CD4-positive, alpha-beta memory T cell (primary cell): ENCODE measurements around the gene HELZ. TPM values are rescaled to one million over a fixed set of nuclear protein-coding genes. Genes with fewer than 3 reads are reported as not detected.

Source experiments
- CTCF ChIA-PET: fragments of 350-600 bp; sonication (Branson Sonifier 250); formaldehyde crosslinking; loops from one replicate; lab custom pipeline; 2021; ENCODE audit warnings: inconsistent platforms; ENCODE audit not compliant: partially characterized antibody; lab: Charles Lee
- POLR2A ChIA-PET: fragments of 350-600 bp; sonication (Branson Sonifier 250); formaldehyde crosslinking; loops from one replicate; lab custom pipeline; 2021; ENCODE audit not compliant: partially characterized antibody; lab: Charles Lee
- DNase-seq, 5 donors: peaks; one replicate each; pipeline versions ENCODE4 v3.0.0 to v3.0.0-alpha.2; 2020 to 2022; ENCODE audit warnings: mixed read lengths in 1 of 5
- H3K27ac ChIP-seq: one replicate; pipeline ENCODE4 v1.7.0; 2013; ENCODE audit warnings: low read depth, low read length
- H3K27me3 ChIP-seq: 2 replicates; pipeline ENCODE4 v1.7.0; 2013; ENCODE audit warnings: mild to moderate bottlenecking, low read length, moderate library complexity; ENCODE audit not compliant: insufficient read depth
- H3K36me3 ChIP-seq: 2 replicates; pipeline ENCODE4 v1.7.0; 2013; ENCODE audit warnings: mild to moderate bottlenecking, low read length, moderate library complexity; ENCODE audit not compliant: insufficient read depth
- H3K4me1 ChIP-seq: 2 replicates; pipeline ENCODE4 v1.7.0; 2013; ENCODE audit warnings: mild to moderate bottlenecking, low read length, moderate library complexity; ENCODE audit not compliant: insufficient read depth
- H3K4me3 ChIP-seq, 2 donors: one replicate each; pipeline ENCODE4 v1.7.0; 2013; ENCODE audit warnings: low read length in 2 of 2, mild to moderate bottlenecking in 1 of 2
- H3K9me3 ChIP-seq, 2 donors: one replicate each; pipeline ENCODE4 v1.7.0; 2013; ENCODE audit warnings: low read length in 2 of 2, control low read depth in 1 of 2; ENCODE audit not compliant: control insufficient read depth in 1 of 2
- H3K27ac Mint-ChIP-seq, 7 donors: one replicate each; pipeline ENCODE4 v1.8.0; 2020 to 2021; ENCODE audit warnings: mixed read lengths in 7 of 7, mild to moderate bottlenecking in 6 of 7, inconsistent platforms in 3 of 7, moderate library complexity in 3 of 7
- H3K27me3 Mint-ChIP-seq, 2 donors: one replicate each; pipeline ENCODE4 v1.8.0; 2020 to 2021; ENCODE audit warnings: mixed read lengths in 2 of 2
- H3K36me3 Mint-ChIP-seq, 2 donors: one replicate each; pipeline ENCODE4 v1.8.0; 2020 to 2021; ENCODE audit warnings: mixed read lengths in 2 of 2, inconsistent platforms in 1 of 2, mild to moderate bottlenecking in 1 of 2
- H3K4me1 Mint-ChIP-seq, 4 donors: one replicate each; pipeline ENCODE4 v1.8.0; 2020 to 2021; ENCODE audit warnings: mixed read lengths in 4 of 4, mild to moderate bottlenecking in 1 of 4
- H3K4me3 Mint-ChIP-seq, 8 donors: one replicate each; pipeline ENCODE4 v1.8.0; 2020 to 2021; ENCODE audit warnings: mixed read lengths in 8 of 8, mild to moderate bottlenecking in 7 of 8, moderate library complexity in 6 of 8, inconsistent platforms in 3 of 8
- H3K9me3 Mint-ChIP-seq, 8 donors: one replicate each; pipeline ENCODE4 v1.8.0; 2020 to 2021; ENCODE audit warnings: mixed read lengths in 8 of 8, mild to moderate bottlenecking in 5 of 8, inconsistent platforms in 3 of 8, moderate library complexity in 1 of 8
- intact Hi-C: fragments of 100-400 bp; cut with micrococcal nuclease; formaldehyde crosslinking; loops from one replicate; pipeline ENCODE4 v1.15.1; 2023
- polyA plus RNA-seq, 2 donors: library from polyadenylated mRNA; unstranded; fragments of 300-500 nt; fragmentation: Illumina TruSeq; gene quantifications; one replicate each; pipeline ENCODE4 v1.2.3, GENCODE V29; 2021
- total RNA-seq, 2 experiments: library from RNA; stranded (reverse); gene quantifications; one replicate each; pipeline ENCODE4 v1.2.3, GENCODE V29; 2021

The HELZ gene
- total and polyA plus RNA-seq, 4 experiments from 2014 or later, result 32.0 to 104 (median 86.4) TPM

DNA sequence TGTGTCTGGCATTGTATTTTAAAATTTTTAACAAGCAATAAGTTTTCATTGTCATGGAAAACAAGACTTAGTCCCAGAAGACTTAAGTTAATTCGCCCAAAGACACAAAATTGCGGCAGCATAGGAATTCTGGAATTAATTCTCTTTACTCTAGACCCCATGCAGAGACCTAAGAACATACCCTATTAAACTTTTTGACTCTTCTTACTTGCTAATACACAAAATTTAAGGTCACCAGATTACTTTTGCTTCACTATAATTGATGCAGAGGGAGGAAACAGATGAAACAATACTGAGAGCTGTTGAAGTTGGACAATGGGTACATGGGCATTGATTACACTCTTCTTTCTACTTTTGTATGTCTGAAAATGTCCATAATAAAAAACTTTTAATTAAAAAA is 12.6 kb downstream of the HELZ start:
- Histone ChIP-seq H3K36me3 (peaks cover 20% of the 10 kb centered on the region), H3K9me3 (no peaks in the 10 kb centered on the region), H3K27me3 (no peaks in the 10 kb centered on the region), H3K27ac (no peak overlapping the region), H3K4me1 (peaks cover 20% of the 10 kb centered on the region), H3K4me3 (no peak overlapping the region)
- no peak overlapping the region for H3K27ac Mint-ChIP-seq
- no peak for DNase-seq
- peaks cover 40 to 61% of the 10 kb centered on the region in 2 donors for H3K36me3 Mint-ChIP-seq
- ChIA-PET POLR2A (no interaction called here), CTCF (interaction anchor here (1.3 kb wide), 1 partner anchor 7 kb away, joined by 3 read pairs; no protein-coding TSS in a partner anchor)
- H3K9me3 Mint-ChIP-seq, result peaks cover 0 to 2% (median 0%) of the 10 kb centered on the region in 8 donors
- intact Hi-C loops, result no loop called here
- no peak overlapping the region for H3K4me3 Mint-ChIP-seq
- peaks cover 31 to 60% (median 44%) of the 10 kb centered on the region in 4 donors for H3K4me1 Mint-ChIP-seq
- no peaks in the 10 kb centered on the region for H3K27me3 Mint-ChIP-seq

DNA sequence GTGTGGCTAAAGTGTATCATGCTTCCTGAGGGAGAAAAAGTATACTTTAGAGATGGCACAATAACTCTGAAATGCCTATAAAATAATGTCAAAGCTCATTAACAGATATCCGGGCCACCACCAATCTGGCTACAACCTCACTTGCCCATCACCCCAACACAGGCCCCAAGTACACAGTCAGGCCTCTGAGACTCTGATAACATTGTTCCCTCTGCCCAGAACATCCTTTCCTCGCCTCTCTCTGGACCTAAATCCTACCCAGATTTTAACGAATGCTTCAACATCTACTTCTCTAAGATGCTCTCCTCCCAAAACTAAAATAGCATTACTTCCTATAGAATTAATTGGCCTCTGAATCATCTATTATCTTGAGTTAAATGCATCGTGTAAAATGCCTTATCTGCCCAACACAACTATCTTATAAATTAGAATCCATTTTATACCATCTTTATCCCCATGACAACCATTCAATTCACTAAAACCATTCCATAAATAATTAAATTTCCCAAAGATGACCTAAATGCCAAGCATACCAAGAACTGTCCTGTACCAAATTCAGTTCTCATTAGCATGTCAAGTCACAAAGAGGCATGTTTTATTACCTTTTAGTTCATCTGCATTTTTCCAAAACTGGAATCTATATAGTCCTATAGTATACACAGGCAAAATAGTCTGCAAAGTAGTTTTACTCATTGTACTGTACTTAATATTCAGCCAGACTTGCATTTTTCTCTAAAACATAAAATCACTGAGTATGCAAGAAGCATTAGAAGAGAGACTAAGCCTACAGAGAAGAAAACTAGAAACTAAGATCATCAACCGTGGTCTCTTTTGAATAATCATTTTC is 15.7 kb downstream of the HELZ start:
- peak overlapping the region in 2 of 8 donors; percentile 10 to 17 for H3K4me3 Mint-ChIP-seq
- Histone ChIP-seq H3K36me3 (peaks cover 8% of the 10 kb centered on the region), H3K27ac (no peak overlapping the region), H3K9me3 (no peaks in the 10 kb centered on the region), H3K27me3 (no peaks in the 10 kb centered on the region), H3K4me3 (no peak overlapping the region), H3K4me1 (peaks cover 16% of the 10 kb centered on the region)
- ChIA-PET CTCF (no interaction called here), POLR2A (no interaction called here)
- H3K9me3 Mint-ChIP-seq, result no peaks in the 10 kb centered on the region
- H3K36me3 Mint-ChIP-seq, result peaks cover 36 to 53% of the 10 kb centered on the region in 2 donors
- H3K27me3 Mint-ChIP-seq, result no peaks in the 10 kb centered on the region
- no peak for DNase-seq
- H3K27ac Mint-ChIP-seq, result peak overlapping the region in 5 of 7 donors; percentile 7 to 69 (median 55)
- H3K4me1 Mint-ChIP-seq, result peaks cover 31 to 66% (median 51%) of the 10 kb centered on the region in 4 donors
- intact Hi-C loops, result no loop called here

DNA sequence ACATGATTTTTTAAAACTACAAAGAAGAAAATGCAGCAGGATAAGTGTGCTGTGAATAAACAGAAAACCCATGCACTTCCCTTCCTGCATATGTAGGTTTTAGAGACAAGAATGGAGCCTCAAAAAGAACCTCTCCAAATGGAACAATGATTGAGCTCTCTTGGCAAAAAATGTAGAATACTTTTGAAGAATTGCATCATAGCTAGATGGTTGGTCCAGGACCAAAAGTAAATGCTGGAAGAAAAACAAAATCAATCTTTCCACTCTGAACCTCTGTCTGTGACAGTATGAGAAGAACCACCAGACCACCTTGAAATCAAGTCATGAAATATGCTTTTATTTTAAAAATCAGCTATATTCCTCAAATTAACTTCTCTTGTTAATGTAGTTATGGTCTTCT is 17.5 kb downstream of the HELZ start:
- Histone ChIP-seq H3K4me1 (peaks cover 18% of the 10 kb centered on the region), H3K9me3 (no peaks in the 10 kb centered on the region), H3K4me3 (no peak overlapping the region), H3K36me3 (peaks cover 2% of the 10 kb centered on the region), H3K27ac (no peak overlapping the region), H3K27me3 (no peaks in the 10 kb centered on the region)
- Mint-ChIP-seq H3K9me3 (no peaks in the 10 kb centered on the region), H3K27me3 (no peaks in the 10 kb centered on the region), H3K4me3 (no peak overlapping the region), H3K36me3 (peaks cover 27 to 56% of the 10 kb centered on the region in 2 donors), H3K4me1 (peaks cover 34 to 68% (median 56%) of the 10 kb centered on the region in 4 donors), H3K27ac (peak overlapping the region in 2 of 7 donors; percentile 7 to 43)
- ChIA-PET CTCF (interaction anchor here (1.3 kb wide), 1 partner anchor 67 kb away, joined by 3 read pairs; no protein-coding TSS in a partner anchor), POLR2A (no interaction called here)
- no peak for DNase-seq
- intact Hi-C loops, result no loop called here

DNA sequence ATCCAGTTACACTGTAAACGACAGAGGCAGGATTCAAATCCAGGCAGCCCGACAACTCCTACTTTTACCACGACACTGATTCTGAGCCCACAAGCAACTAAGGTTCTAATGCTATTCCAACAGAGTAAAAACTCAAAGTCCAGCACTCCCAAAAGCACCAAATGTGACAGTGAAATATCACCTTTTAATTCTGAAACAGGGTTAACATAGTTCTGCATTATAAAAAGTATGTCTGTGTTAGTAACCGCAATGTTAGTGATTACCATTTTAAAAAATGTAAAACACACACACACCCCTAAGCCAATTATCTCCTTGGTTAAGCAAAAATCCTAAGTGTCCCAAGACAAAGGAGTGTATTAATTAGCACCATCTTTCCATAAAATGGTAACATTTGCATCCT is 19.7 kb downstream of the HELZ start:
- Mint-ChIP-seq H3K4me3 (no peak overlapping the region), H3K4me1 (peaks cover 40 to 71% (median 59%) of the 10 kb centered on the region in 4 donors), H3K9me3 (no peaks in the 10 kb centered on the region), H3K27me3 (no peaks in the 10 kb centered on the region), H3K27ac (no peak overlapping the region), H3K36me3 (peaks cover 25 to 54% of the 10 kb centered on the region in 2 donors)
- Histone ChIP-seq H3K4me1 (peaks cover 31% of the 10 kb centered on the region), H3K4me3 (no peak overlapping the region), H3K27me3 (no peaks in the 10 kb centered on the region), H3K27ac (no peak overlapping the region), H3K9me3 (no peaks in the 10 kb centered on the region), H3K36me3 (no peaks in the 10 kb centered on the region)
- ChIA-PET CTCF (no interaction called here), POLR2A (interaction anchor here (1.3 kb wide), 1 partner anchor 67 kb away, joined by 3 read pairs; no protein-coding TSS in a partner anchor)
- intact Hi-C loops, result no loop called here
- no peak for DNase-seq

DNA sequence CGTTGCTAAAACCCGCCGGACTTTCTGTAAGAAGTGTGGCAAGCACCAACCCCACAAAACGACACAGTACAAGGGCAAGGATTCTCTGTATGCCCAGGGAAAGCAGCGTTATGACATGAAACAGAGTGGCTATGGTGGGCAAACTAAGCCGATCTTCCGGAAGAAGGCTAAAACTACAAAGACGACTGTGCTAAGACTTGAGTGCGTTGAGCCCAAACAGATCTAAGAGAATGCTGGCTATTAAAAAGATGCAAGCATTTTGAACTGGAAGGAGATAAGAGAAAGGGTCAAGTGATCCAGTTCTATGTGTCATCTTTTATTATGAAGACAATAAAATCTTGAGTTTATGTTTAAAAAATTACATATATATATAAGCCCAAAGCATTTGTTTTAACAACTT is 20.3 kb downstream of the HELZ start:
- H3K27ac ChIP-seq, result no peak overlapping the region
- DNase-seq, result no peak
- Mint-ChIP-seq H3K36me3 (peaks cover 25 to 54% of the 10 kb centered on the region in 2 donors), H3K27ac (peak overlapping the region in 1 of 7 donors; percentile 1), H3K4me1 (peaks cover 43 to 76% (median 64%) of the 10 kb centered on the region in 4 donors), H3K27me3 (no peaks in the 10 kb centered on the region), H3K9me3 (no peaks in the 10 kb centered on the region), H3K4me3 (no peak overlapping the region)
- no peak overlapping the region for H3K4me3 ChIP-seq
- H3K36me3 ChIP-seq, result no peaks in the 10 kb centered on the region
- intact Hi-C loops, result no loop called here
- no peaks in the 10 kb centered on the region for H3K27me3 ChIP-seq
- CTCF ChIA-PET, result interaction anchor here (6.3 kb wide), 1 partner anchor 67 kb away, joined by 93 read pairs; no protein-coding TSS in a partner anchor
- H3K4me1 ChIP-seq, result peaks cover 31% of the 10 kb centered on the region
- POLR2A ChIA-PET, result interaction anchor here (1.3 kb wide), 1 partner anchor 68 kb away, joined by 3 read pairs; no protein-coding TSS in a partner anchor
- no peaks in the 10 kb centered on the region for H3K9me3 ChIP-seq

DNA sequence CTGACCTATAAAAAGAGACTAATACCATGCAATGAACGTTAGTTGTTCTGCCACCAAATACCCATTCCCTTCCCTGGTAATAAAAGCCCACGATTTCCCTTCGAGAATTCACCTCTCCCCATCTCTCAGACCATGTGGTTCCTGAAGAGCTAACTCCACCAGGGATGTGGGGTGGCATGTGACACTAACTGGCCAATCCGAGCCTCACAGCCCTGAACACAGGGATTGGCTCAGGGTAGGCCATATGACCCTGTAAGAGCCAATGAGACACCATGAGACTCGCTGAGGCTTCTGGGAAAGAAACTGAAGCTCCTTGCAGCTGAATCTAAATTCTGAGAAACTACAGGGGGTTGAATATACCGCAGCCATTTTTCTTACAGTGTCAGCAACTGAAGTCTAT is 21.1 kb downstream of the HELZ start:
- peak overlapping the region in 4 of 7 donors; percentile 13 to 44 (median 23) for H3K27ac Mint-ChIP-seq
- POLR2A ChIA-PET, result interaction anchor here (1.3 kb wide), 1 partner anchor 68 kb away, joined by 3 read pairs; no protein-coding TSS in a partner anchor
- H3K4me3 Mint-ChIP-seq, result peak overlapping the region in 2 of 8 donors; percentile 12 to 20
- no peak for DNase-seq
- H3K27me3 Mint-ChIP-seq, result no peaks in the 10 kb centered on the region
- Histone ChIP-seq H3K9me3 (no peaks in the 10 kb centered on the region), H3K36me3 (no peaks in the 10 kb centered on the region), H3K4me1 (peaks cover 27% of the 10 kb centered on the region), H3K27me3 (no peaks in the 10 kb centered on the region), H3K27ac (no peak overlapping the region), H3K4me3 (no peak overlapping the region)
- peaks cover 18 to 47% of the 10 kb centered on the region in 2 donors for H3K36me3 Mint-ChIP-seq
- CTCF ChIA-PET, result interaction anchor here (1.4 to 6.3 kb wide), 2 partner anchors 19 to 68 kb away, joined by 5 to 93 read pairs; no protein-coding TSS in a partner anchor
- no peaks in the 10 kb centered on the region for H3K9me3 Mint-ChIP-seq
- H3K4me1 Mint-ChIP-seq, result peaks cover 44 to 76% (median 63%) of the 10 kb centered on the region in 4 donors
- intact Hi-C loops, result no loop called here
